NCI-H2029 (cell line): ENCODE measurements around the gene NEB.

Experiments
- DNase-seq: peaks from one replicate; lab custom pipeline; 2025; lab: John Stamatoyannopoulos, UW

Gene NEB, protein sequence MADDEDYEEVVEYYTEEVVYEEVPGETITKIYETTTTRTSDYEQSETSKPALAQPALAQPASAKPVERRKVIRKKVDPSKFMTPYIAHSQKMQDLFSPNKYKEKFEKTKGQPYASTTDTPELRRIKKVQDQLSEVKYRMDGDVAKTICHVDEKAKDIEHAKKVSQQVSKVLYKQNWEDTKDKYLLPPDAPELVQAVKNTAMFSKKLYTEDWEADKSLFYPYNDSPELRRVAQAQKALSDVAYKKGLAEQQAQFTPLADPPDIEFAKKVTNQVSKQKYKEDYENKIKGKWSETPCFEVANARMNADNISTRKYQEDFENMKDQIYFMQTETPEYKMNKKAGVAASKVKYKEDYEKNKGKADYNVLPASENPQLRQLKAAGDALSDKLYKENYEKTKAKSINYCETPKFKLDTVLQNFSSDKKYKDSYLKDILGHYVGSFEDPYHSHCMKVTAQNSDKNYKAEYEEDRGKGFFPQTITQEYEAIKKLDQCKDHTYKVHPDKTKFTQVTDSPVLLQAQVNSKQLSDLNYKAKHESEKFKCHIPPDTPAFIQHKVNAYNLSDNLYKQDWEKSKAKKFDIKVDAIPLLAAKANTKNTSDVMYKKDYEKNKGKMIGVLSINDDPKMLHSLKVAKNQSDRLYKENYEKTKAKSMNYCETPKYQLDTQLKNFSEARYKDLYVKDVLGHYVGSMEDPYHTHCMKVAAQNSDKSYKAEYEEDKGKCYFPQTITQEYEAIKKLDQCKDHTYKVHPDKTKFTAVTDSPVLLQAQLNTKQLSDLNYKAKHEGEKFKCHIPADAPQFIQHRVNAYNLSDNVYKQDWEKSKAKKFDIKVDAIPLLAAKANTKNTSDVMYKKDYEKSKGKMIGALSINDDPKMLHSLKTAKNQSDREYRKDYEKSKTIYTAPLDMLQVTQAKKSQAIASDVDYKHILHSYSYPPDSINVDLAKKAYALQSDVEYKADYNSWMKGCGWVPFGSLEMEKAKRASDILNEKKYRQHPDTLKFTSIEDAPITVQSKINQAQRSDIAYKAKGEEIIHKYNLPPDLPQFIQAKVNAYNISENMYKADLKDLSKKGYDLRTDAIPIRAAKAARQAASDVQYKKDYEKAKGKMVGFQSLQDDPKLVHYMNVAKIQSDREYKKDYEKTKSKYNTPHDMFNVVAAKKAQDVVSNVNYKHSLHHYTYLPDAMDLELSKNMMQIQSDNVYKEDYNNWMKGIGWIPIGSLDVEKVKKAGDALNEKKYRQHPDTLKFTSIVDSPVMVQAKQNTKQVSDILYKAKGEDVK (N-terminal part only)

DNA sequence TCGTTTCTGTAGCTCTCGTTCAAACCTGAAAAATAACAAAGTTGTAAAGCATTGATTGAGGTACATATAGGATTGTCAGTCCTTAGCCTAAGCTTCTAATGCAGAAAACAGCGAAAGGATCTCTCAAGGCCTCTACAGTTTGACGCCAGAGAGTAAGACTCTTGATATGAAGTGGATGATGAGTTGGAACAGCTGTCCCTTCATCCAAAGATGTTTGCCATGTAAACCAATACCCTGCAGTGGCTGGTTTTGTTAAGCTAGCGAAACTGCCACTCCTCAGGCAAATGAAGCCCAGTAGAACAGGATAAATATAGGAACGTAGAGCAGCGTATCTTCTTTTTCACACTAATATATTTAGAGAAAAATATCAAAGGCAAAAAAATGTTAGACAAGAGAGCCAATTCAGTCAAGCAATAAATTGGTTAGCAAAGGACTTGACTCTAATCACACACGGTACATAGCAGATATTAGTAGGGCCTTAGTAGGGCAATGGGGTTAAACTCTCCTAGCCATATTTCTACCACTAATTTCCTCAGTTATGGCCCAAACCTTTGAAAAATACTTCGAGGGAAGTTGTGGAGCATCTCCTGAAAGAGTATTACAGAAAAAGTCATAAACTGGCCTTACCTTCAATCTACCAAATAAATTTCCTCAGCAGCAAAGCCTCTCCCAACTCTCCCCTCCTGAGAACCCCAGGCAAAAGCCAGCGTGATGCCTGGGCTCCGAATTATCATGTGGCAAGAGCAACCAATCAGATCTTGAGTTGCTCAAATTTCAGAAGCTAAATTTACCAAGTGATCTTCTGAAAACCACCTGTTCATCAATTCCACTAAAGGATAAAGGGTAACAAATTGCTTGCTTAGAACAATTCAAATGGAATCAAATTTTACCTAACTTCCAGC, at the start of gene NEB:
TSS of gene NEB (minus strand) at position 706 of the 902 bp plus-strand sequence. CDS start 1,320 bp downstream, outside the sequence.
- DNase-seq: peak; percentile 85

- no peak for DNase-seq
These were observed 48.9 kb upstream of the NEB start for GRCh38 chr2:151783133-151783520.

GRCh38 chr2:151782378-151783132, 48.3 kb upstream of the NEB start:
- no peak for DNase-seq

DNA sequence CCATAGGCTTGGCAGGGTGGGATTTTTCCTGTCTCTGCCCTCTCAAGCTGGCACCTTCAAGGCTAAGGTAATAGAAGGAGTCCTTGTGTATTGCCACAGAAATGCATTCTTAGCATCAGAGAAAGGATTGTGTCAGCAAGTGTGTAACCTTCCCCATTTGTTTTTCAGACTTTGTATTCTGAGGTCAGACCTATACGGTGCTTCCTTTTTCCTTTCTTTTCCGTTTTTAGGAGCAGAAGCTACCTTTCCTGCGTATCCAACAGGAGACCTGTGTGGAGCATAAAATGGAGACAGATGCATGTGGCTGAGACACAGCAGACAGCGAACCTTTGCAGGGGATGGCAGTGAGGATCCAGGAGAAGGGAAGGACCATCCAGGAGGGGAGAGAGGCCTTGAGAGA, 47.4 kb upstream of the NEB start:
- DNase-seq: no peak

GRCh38 chr2:151780938-151781337, 46.7 kb upstream of the NEB start:
- no peak for DNase-seq

DNA sequence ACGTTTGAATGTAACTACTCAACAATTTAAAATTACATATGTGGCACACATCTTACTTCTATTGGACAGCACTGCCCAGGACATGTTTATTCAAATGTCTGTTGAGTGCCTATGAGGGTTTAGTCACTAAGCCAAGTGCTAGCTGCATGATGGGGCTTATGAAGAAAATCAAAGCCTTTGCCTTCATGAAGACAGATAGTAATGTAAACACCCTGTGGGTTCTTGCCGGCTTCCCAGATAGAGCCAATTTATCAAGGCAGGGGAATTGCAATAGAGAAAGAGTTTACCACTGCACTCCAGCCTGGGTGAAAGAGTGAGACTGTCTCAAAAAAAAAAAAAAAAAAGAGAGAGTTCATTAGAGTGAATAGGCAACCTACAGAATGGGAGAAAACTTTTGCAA, 43.7 kb upstream of the NEB start:
- no peak for DNase-seq

DNA sequence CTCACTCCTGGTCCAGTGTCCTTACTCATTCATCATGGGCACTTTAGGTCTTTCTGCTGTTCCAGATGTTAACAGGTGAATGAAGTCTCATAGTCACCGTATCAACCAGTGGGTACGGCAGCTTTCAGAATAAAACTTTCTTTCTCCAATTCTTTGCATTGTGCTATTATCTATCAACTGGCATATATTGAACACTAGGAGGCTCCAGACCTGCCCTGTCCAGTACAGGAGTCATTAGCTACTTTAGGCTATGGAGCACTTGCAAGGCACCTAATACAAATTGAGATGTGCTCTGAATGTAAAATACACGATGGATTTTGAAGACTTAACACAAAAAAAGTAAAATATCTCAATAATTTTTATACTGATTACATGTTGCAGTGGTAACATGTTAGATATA, 43.2 kb upstream of the NEB start:
- DNase-seq: no peak

- DNase-seq: no peak
These were observed 42.1 kb upstream of the NEB start for GRCh38 chr2:151776367-151776766.

DNA sequence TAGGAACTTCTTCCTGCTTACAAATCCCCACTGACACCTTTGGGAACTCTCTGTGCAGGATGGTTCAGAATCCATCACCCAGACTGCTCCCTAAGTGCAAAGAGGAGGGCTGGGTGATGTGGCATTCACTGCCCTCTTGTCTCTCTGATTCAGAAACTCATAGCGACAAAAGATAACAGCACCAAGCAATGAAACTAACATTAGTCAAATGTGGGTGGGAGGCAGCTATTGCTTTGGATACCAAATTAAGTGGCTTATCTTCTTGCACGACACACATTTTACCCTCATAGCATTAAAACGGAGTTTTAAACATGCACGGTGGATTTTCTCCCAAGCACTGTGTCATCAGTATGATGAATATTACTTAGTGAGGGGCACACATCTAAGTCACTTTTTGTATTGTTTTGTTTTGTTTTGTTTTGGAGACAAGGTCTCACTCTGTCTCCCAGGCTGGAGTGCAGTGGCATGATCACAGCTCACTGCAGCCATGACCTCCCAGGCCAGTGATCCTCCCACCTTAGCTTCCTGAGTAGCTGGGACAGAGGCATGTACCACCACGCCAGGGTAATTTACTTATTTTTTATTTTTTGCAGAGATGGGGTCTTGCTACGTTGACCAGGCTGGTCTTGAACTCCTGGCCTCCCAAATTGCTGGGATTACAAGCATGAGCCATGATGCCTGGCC, 40.9 kb upstream of the NEB start:
- DNase-seq: no peak

DNA sequence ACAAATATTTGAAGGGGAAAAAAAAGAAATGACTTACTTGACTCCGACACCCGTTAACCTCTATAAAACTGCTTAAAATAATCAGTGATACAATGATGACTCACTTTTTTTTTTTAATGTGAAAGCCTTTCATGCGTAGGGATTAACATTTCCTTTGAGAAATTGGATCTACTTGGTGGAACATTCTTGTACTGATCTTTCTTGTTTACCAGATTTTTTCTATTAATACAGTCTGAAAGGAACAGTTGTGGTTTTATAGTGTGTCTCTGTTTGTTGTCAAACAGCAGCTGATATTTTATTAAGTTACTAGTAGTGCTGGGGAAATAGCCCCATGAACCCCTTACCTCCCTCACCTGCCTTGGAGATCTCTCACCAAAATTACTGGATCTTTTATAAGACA, 40.2 kb upstream of the NEB start:
- DNase-seq: no peak

GRCh38 chr2:151771599-151772358, 37.5 kb upstream of the NEB start:
- no peak for DNase-seq

DNA sequence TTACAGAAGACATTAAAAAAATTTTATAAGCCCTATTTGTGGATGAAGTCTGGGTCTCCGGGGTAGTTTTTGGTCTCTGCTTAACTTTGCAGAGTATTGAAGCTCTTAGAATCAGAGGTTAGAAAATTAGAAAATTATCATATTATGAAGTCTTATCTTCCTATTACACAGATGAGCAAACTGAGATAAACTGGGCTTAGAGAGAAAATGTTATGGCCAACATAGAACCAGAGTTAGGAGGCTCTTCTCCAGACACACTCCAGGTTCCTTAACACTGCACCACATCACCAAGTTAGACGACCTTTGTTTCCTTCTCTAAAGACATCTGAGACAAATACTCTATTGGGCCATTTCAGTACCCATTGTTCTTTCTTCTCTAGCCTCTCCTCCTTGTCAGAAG, 36.7 kb upstream of the NEB start:
- no peak for DNase-seq

- DNase-seq: no peak
These were observed 35.3 kb upstream of the NEB start for GRCh38 chr2:151769606-151770005.

DNA sequence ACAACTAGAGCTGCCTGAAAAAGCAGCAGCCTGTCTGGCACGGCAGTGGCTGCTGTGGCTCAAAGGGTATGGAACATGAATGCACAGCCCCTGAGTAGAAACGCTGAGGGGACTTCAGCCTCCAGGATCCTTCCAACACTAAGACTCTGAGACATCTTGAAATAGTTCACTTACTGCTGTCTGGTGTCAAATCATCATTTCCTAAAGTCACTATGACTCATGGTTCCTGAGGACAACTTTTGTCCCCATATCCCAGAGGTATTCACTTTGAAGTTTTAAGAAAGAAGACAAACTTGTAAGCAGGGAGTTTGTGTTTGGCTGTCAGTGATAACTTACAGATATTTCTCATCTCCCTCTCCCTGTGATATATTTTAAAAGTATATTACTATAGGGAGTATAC, 33.3 kb upstream of the NEB start:
- DNase-seq: no peak

- DNase-seq: no peak
These were observed 32.3 kb upstream of the NEB start for GRCh38 chr2:151766437-151767153.

DNA sequence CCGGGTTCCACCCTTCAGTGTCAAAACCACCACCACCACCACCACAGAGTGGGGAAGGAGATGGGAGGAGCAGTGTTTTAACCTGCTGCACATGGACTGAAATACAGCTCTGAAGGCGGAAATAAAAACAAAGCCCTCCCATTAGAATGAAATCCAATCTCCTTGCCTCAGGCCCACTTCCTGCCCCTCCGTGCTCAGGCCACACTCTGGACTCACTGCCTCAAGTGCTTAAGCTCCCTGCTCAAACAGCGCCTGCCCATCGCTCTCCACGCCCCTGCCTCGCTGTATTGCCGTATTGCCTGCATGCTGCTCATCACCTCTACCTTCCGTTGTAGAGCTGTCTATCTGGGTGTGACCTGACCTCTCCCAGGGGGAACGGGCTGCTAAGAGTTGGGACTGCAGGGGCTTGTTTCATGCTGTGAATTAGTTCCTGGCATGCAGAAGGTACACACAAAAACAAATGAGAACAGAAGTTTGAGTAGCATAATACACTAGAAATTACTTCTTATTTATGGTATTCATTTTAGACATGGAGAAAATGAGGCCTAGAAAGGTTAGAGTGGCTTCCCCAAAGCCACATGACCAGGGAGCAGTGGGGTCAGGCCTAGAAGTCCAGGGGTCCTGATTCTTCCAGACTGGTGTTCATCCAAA, 31.6 kb upstream of the NEB start:
- peak; percentile 67 for DNase-seq

- DNase-seq: no peak
These were observed 28.4 kb upstream of the NEB start for GRCh38 chr2:151762694-151763093.

DNA sequence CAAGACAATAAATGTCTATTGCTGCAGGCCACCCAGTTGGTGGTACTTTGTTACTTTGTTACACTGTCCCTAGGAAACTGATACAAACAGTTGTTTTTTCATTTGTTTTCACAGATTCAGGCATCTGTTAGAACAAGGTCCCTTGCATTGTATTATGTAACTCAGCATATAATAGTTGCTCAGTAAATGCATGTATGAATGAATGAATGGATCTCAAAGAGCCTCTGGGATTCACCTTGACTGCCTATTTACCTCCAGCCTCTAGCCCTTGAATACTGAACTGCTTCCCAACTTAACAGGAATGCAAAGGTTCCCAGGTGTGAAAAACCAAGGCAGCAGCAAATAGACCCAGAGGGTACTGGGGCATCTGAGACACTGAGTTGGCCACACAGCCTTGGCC, 27.4 kb upstream of the NEB start:
- DNase-seq: no peak
